ENCODE measurements around the gene ZNF14. TPM values are rescaled to one million over a fixed set of nuclear protein-coding genes. Genes with fewer than 3 reads are reported as not detected.
"Not testable (repeated sequence)": the region's sequence is repeated elsewhere in the genome, so short reads cannot be mapped to it uniquely, and the experiment has no call there.

Gene ZNF14
- total RNA-seq, 1 donor from 2014 or later = 10.9 TPM

- no peak overlapping the region for H3K4me3 Mint-ChIP-seq (ENCODE audit: unreplicated experiment)
- peaks cover 13% of the 10 kb centered on the region for H3K9me3 Mint-ChIP-seq (ENCODE audit: unreplicated experiment)
- no peaks in the 10 kb centered on the region for H3K27me3 Mint-ChIP-seq (ENCODE audit: unreplicated experiment)
- DNase-seq = no peak
- peaks cover 9% of the 10 kb centered on the region for H3K36me3 Mint-ChIP-seq (ENCODE audit: unreplicated experiment)
- H3K4me1 Mint-ChIP-seq (ENCODE audit: low read depth, unreplicated experiment) = no peaks in the 10 kb centered on the region
- TF ChIP-seq, protein P1, sequence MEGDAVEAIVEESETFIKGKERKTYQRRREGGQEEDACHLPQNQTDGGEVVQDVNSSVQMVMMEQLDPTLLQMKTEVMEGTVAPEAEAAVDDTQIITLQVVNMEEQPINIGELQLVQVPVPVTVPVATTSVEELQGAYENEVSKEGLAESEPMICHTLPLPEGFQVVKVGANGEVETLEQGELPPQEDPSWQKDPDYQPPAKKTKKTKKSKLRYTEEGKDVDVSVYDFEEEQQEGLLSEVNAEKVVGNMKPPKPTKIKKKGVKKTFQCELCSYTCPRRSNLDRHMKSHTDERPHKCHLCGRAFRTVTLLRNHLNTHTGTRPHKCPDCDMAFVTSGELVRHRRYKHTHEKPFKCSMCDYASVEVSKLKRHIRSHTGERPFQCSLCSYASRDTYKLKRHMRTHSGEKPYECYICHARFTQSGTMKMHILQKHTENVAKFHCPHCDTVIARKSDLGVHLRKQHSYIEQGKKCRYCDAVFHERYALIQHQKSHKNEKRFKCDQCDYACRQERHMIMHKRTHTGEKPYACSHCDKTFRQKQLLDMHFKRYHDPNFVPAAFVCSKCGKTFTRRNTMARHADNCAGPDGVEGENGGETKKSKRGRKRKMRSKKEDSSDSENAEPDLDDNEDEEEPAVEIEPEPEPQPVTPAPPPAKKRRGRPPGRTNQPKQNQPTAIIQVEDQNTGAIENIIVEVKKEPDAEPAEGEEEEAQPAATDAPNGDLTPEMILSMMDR (IDR thresholded peaks at IDR 0.05; ENCODE audit: partially characterized antibody, unreplicated experiment) = no peak
- no peak overlapping the region for H3K27ac Mint-ChIP-seq (ENCODE audit: unreplicated experiment)
Observed at GRCh38 chr19:19744641-19745040, 11.7 kb upstream of the ZNF14 start.

GRCh38 chr19:19743921-19744320 is 11.0 kb upstream of the ZNF14 start:
- H3K9me3 Mint-ChIP-seq (ENCODE audit: unreplicated experiment) = peaks cover 13% of the 10 kb centered on the region
- not testable (repeated sequence) for H3K36me3 Mint-ChIP-seq (ENCODE audit: unreplicated experiment); H3K4me1 Mint-ChIP-seq (ENCODE audit: low read depth, unreplicated experiment); H3K27me3 Mint-ChIP-seq (ENCODE audit: unreplicated experiment); H3K27ac Mint-ChIP-seq (ENCODE audit: unreplicated experiment); DNase-seq; H3K4me3 Mint-ChIP-seq (ENCODE audit: unreplicated experiment)

- Mint-ChIP-seq H3K9me3 (ENCODE audit: unreplicated experiment) (peaks cover 13% of the 10 kb centered on the region), H3K36me3 (ENCODE audit: unreplicated experiment) (peaks cover 9% of the 10 kb centered on the region), H3K4me1 (ENCODE audit: low read depth, unreplicated experiment) (no peaks in the 10 kb centered on the region)
Observed at GRCh38 chr19:19743176-19743575, 10.3 kb upstream of the ZNF14 start.

DNA sequence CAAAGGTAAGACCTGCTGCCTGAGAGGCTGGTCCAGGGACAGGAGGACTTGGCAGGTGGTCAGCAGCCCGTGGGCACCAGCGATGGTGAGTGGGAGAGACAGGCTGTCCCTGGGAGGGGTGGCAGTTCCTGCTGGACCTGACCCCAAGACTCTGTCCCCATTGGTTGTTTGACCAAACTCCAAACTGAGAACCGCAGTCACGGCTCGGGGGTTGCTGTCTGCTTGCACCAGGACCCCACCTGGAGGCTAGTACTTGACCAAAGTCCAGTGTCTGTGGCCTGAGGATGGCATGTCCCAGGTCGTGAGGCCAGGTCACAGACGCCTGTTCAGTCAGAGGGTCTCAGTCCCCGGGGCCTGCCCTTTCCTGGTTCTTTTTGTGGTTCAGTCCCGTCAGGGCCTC is 9.9 kb upstream of the ZNF14 start:
- H3K27ac Mint-ChIP-seq (ENCODE audit: unreplicated experiment) = no peak overlapping the region
- H3K36me3 Mint-ChIP-seq (ENCODE audit: unreplicated experiment) = peaks cover 9% of the 10 kb centered on the region
- TF ChIP-seq, protein P1 (IDR thresholded peaks at IDR 0.05; ENCODE audit: partially characterized antibody, unreplicated experiment) = no peak
- no peak for DNase-seq
- H3K4me3 Mint-ChIP-seq (ENCODE audit: unreplicated experiment) = no peak overlapping the region
- peaks cover 13% of the 10 kb centered on the region for H3K9me3 Mint-ChIP-seq (ENCODE audit: unreplicated experiment)
- H3K27me3 Mint-ChIP-seq (ENCODE audit: unreplicated experiment) = no peaks in the 10 kb centered on the region
- H3K4me1 Mint-ChIP-seq (ENCODE audit: low read depth, unreplicated experiment) = no peaks in the 10 kb centered on the region

More at GRCh38 chr19:19743176-19743575, 10.3 kb upstream of the ZNF14 start:
- DNase-seq = no peak
- Mint-ChIP-seq H3K27me3 (ENCODE audit: unreplicated experiment) (no peaks in the 10 kb centered on the region), H3K4me3 (ENCODE audit: unreplicated experiment) (no peak overlapping the region), H3K27ac (ENCODE audit: unreplicated experiment) (no peak overlapping the region)
- TF ChIP-seq, protein P1 (IDR thresholded peaks at IDR 0.05; ENCODE audit: partially characterized antibody, unreplicated experiment) = no peak

DNA sequence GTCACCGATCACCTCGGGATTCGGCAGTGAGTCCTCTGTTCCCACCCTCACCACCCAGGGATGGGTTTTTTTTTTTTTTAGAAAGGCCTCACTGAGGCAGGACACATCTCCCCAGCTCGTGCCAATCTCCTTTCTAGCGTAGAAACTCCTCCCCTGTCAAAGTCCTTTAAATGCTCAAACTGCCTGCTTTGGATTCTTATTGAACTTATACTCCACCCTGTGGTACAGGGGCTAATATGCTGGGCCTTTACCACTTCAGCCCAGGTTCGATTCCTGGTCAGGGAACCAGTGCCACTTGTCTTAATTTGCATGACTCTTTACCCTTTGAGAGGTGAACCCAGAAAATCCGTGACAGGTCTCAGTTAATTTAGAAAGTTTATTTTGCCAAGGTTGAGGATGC is 8.3 kb upstream of the ZNF14 start:
- no peak overlapping the region for H3K27ac Mint-ChIP-seq (ENCODE audit: unreplicated experiment)
- H3K27me3 Mint-ChIP-seq (ENCODE audit: unreplicated experiment) = no peaks in the 10 kb centered on the region
- H3K4me3 Mint-ChIP-seq (ENCODE audit: unreplicated experiment) = no peak overlapping the region
- peaks cover 9% of the 10 kb centered on the region for H3K36me3 Mint-ChIP-seq (ENCODE audit: unreplicated experiment)
- TF ChIP-seq, protein P1 (IDR thresholded peaks at IDR 0.05; ENCODE audit: partially characterized antibody, unreplicated experiment) = no peak
- H3K9me3 Mint-ChIP-seq (ENCODE audit: unreplicated experiment) = peaks cover 10% of the 10 kb centered on the region
- DNase-seq = no peak
- H3K4me1 Mint-ChIP-seq (ENCODE audit: low read depth, unreplicated experiment) = no peaks in the 10 kb centered on the region

GRCh38 chr19:19740755-19741154 is 7.8 kb upstream of the ZNF14 start:
- Mint-ChIP-seq H3K9me3 (ENCODE audit: unreplicated experiment) (peaks cover 10% of the 10 kb centered on the region), H3K36me3 (ENCODE audit: unreplicated experiment) (peaks cover 9% of the 10 kb centered on the region), H3K4me1 (ENCODE audit: low read depth, unreplicated experiment) (no peaks in the 10 kb centered on the region), H3K4me3 (ENCODE audit: unreplicated experiment) (no peak overlapping the region), H3K27me3 (ENCODE audit: unreplicated experiment) (no peaks in the 10 kb centered on the region), H3K27ac (ENCODE audit: unreplicated experiment) (no peak overlapping the region)
- no peak for DNase-seq
- TF ChIP-seq, protein P1 (IDR thresholded peaks at IDR 0.05; ENCODE audit: partially characterized antibody, unreplicated experiment) = no peak

All from glutamatergic neuron (in vitro differentiated cells).